ENCODE measurements around the gene SPON1.

DNA sequence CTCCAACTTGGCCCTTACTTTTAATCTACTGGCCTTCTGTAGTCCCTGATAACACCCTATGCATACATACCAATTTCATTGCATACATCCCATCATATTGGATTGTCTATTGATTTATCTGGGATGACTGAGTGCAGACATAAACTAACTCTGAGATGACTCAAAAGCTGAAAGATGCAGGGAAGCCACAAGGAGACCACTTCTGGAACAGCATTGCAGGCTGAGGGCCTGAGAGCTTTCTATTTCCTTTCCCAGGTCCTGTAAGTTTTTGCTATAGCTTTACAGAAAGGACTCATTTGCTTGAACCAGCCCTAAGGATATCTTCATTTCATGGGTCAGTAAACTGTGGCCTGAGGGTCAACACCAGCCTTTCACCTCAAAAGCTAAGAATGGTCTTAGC lies 15.1 kb upstream of the SPON1 start:
- TF ChIP-seq CTCF (IDR thresholded peaks at IDR 0.05) (no peak), REST (IDR thresholded peaks at IDR 0.05; ENCODE audit: insufficient read depth in 1 of 2, low read depth in 2 of 2, low read length in 1 of 2) (no peak), POLR2AphosphoS5 (IDR thresholded peaks at IDR 0.05; ENCODE audit: low read depth, low read length) (no peak), TCF7L2 (IDR thresholded peaks at IDR 0.05; ENCODE audit: low read depth, low read length) (no peak), SIN3A (IDR thresholded peaks at IDR 0.05; ENCODE audit: borderline replicate concordance, insufficient read depth, low read depth, low read length) (no peak)
